K562 (cell line): ENCODE measurements around the gene PYROXD2. TPM values are rescaled to one million over a fixed set of nuclear protein-coding genes. Genes with fewer than 3 reads are reported as not detected.

ENCODE experiments used
- ATF1 ChIP-seq, 2 experiments: fragments of 450-650 bp in 1 of 2; IDR thresholded peaks; 2 replicates each; pipeline ENCODE4 v1.6.1; 2016; ENCODE audit warnings: missing compliant biosample characterization in 1 of 2, missing genetic modification characterization in 1 of 2
- CEBPG ChIP-seq, 3 experiments: fragments of 200-800 bp in 1 of 3; sonication (Bioruptor generic) in 1 of 3; sonication (generic) in 1 of 3; formaldehyde crosslinking in 1 of 3; IDR thresholded peaks in 2 of 3; conservative IDR thresholded peaks in 1 of 3; 2 replicates each; pipeline versions ENCODE4 v1.6.1 to v1.8.0; 2016 to 2022; ENCODE audit warnings: missing compliant biosample characterization in 2 of 3, missing genetic modification characterization in 2 of 3, mild to moderate bottlenecking in 1 of 3, missing genetic modification reagents in 1 of 3
- FOS ChIP-seq: IDR thresholded peaks from 3 replicates; pipeline ENCODE4 v1.6.1; 2011; ENCODE audit not compliant: insufficient read length; ENCODE audit errors: extremely low read depth
- FOXJ3 ChIP-seq: sonication (generic); formaldehyde crosslinking; IDR thresholded peaks from 2 replicates; pipeline ENCODE4 v1.4.0; 2020; ENCODE audit warnings: mild to moderate bottlenecking, missing genetic modification reagents
- HDAC3 ChIP-seq: fragments of 450-650 bp; IDR thresholded peaks from 2 replicates; pipeline ENCODE4 v1.6.1; 2018; ENCODE audit warnings: borderline replicate concordance, mild to moderate bottlenecking, moderate library complexity; ENCODE audit not compliant: partially characterized antibody
- MTA1 ChIP-seq: fragments of 450-650 bp; IDR thresholded peaks from 2 replicates; pipeline ENCODE4 v1.6.1; 2017; ENCODE audit warnings: borderline replicate concordance
- PHF8 ChIP-seq: fragments of 200-600 bp; sonication (generic); IDR thresholded peaks from 2 replicates; pipeline ENCODE4 v1.6.1; 2012; ENCODE audit warnings: mixed run types, mild to moderate bottlenecking, inconsistent platforms, low read length, moderate library complexity, borderline replicate concordance
- SMAD1 ChIP-seq: fragments of 150-350 bp; IDR thresholded peaks from 2 replicates; pipeline ENCODE4 v1.6.1; 2014; ENCODE audit warnings: low read length, low read depth; ENCODE audit not compliant: partially characterized antibody
- TCF7 ChIP-seq: sonication (generic); IDR thresholded peaks from 2 replicates; pipeline ENCODE4 v1.6.1; 2016; ENCODE audit warnings: antibody characterized with exemption, borderline replicate concordance
- ZBTB1 ChIP-seq: sonication (generic); formaldehyde crosslinking; IDR thresholded peaks from 2 replicates; pipeline ENCODE4 v1.8.1; 2023; ENCODE audit warnings: missing genetic modification reagents, low read depth, mild to moderate bottlenecking, borderline replicate concordance
- ZNF507 ChIP-seq: conservative IDR thresholded peaks from 2 replicates; pipeline ENCODE4 v1.6.1; 2017; ENCODE audit warnings: missing genetic modification characterization, missing compliant biosample characterization
- polyA plus RNA-seq, 8 experiments: library from polyadenylated mRNA; depleted of rRNA in 4 of 8; stranded (reverse) in 5 of 8; unstranded in 3 of 8; fragments of >200 nt; fragmentation: Nextera tagmentation in 2 of 8; fragmentation: Illumina TruSeq in 1 of 8; extraction: Ambion mirVana in 2 of 8; extraction: Trizol in 1 of 8; gene quantifications; 2 replicates each; pipeline versions ENCODE4 v1.2.1 to v1.2.3, GENCODE V29; 2011 to 2014; ENCODE audit warnings: inconsistent platforms in 1 of 8, missing spikeins in 1 of 8
- total RNA-seq, 7 experiments: library from RNA; depleted of rRNA in 6 of 7; stranded (reverse); fragments of >200 nt in 6 of 7; fragmentation: Illumina TruSeq in 2 of 7; extraction: Trizol in 2 of 7; gene quantifications; 2 replicates each; pipeline versions ENCODE4 v1.2.1 to v1.2.3, GENCODE V29; 2011 to 2021; ENCODE audit warnings: low replicate concordance in 1 of 7
- TF ChIP-seq, protein P1 (sequence below): fragments of 250-450 bp; sonication (Bioruptor Pico); IDR thresholded peaks from 2 replicates; pipeline ENCODE4 v1.8.0; 2021; ENCODE audit warnings: moderate library complexity, mild to moderate bottlenecking, inconsistent platforms
- TF ChIP-seq, protein P2 (sequence below): fragments of 450-650 bp; formaldehyde crosslinking; IDR thresholded peaks from 2 replicates; pipeline ENCODE4 v1.4.0; 2022; ENCODE audit warnings: missing genetic modification characterization
- TF ChIP-seq, protein P3 (sequence below): fragments of 450-650 bp; IDR thresholded peaks from 2 replicates; pipeline ENCODE4 v1.6.1; 2016; ENCODE audit warnings: low read depth

The PYROXD2 gene
- total and polyA plus RNA-seq, 9 of the 15 experiments (the other 6 are each of a cell fraction or from before 2014, with no cell fraction given), result 0.14 to 1.4 (median 0.58) TPM

DNA sequence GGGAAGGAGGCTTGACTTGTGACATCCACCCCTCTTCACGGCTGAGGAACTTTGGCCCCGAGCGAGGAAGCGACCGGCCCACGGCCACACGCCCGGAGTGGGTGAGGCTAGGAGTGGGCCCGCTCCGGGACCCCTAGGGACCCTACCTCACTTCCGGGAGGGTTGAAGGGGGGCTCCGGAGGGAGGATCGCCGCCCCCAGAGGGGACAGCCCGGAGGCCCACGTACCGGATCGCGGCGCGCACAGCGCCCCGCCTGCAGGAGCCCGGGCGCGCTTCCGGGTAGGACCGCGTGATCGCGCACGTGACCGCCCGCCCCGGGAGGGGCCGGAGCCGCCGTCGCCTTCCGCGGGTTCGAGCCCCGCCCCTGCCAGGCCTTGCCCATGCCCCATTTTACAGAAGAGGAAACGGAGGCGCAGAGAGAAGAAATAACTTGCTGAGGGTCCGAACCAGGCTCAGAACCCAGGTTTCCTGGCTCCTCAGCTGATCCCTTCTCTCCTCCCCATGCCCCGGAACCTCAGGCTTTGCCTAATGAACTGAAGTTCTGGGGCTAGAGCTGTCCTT is 31.8 kb upstream of the PYROXD2 start, which contains the start of gene HPS1 (continued):
- TF ChIP-seq, protein P1, sequence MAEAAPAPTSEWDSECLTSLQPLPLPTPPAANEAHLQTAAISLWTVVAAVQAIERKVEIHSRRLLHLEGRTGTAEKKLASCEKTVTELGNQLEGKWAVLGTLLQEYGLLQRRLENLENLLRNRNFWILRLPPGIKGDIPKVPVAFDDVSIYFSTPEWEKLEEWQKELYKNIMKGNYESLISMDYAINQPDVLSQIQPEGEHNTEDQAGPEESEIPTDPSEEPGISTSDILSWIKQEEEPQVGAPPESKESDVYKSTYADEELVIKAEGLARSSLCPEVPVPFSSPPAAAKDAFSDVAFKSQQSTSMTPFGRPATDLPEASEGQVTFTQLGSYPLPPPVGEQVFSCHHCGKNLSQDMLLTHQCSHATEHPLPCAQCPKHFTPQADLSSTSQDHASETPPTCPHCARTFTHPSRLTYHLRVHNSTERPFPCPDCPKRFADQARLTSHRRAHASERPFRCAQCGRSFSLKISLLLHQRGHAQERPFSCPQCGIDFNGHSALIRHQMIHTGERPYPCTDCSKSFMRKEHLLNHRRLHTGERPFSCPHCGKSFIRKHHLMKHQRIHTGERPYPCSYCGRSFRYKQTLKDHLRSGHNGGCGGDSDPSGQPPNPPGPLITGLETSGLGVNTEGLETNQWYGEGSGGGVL (CRISPR knock-in tag), result no peak
- TF ChIP-seq SMAD1 (no peak), ZNF507 (no peak), TCF7 (no peak), ZBTB1 (CRISPR knock-in tag) (no peak), FOXJ3 (no peak), HDAC3 (no peak), CEBPG (CRISPR knock-in tag; IDR thresholded peaks at IDR 0.05) (no peak), CEBPG (tag; conservative IDR thresholded peaks at IDR 0.05 in 1 of 2, IDR thresholded peaks at IDR 0.05 in 1 of 2) (no peak), MTA1 (no peak), PHF8 (peak; percentile 87; the same call in 1 of the 2 replicates), FOS (peak; percentile 62), ATF1 (CRISPR knock-in tag; IDR thresholded peaks at IDR 0.05) (no peak), ATF1 (tag; IDR thresholded peaks at IDR 0.05) (peak; percentile 46)
- TF ChIP-seq, protein P2, sequence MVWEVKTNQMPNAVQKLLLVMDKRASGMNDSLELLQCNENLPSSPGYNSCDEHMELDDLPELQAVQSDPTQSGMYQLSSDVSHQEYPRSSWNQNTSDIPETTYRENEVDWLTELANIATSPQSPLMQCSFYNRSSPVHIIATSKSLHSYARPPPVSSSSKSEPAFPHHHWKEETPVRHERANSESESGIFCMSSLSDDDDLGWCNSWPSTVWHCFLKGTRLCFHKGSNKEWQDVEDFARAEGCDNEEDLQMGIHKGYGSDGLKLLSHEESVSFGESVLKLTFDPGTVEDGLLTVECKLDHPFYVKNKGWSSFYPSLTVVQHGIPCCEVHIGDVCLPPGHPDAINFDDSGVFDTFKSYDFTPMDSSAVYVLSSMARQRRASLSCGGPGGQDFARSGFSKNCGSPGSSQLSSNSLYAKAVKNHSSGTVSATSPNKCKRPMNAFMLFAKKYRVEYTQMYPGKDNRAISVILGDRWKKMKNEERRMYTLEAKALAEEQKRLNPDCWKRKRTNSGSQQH (CRISPR knock-in tag), result no peak
- TF ChIP-seq, protein P3, sequence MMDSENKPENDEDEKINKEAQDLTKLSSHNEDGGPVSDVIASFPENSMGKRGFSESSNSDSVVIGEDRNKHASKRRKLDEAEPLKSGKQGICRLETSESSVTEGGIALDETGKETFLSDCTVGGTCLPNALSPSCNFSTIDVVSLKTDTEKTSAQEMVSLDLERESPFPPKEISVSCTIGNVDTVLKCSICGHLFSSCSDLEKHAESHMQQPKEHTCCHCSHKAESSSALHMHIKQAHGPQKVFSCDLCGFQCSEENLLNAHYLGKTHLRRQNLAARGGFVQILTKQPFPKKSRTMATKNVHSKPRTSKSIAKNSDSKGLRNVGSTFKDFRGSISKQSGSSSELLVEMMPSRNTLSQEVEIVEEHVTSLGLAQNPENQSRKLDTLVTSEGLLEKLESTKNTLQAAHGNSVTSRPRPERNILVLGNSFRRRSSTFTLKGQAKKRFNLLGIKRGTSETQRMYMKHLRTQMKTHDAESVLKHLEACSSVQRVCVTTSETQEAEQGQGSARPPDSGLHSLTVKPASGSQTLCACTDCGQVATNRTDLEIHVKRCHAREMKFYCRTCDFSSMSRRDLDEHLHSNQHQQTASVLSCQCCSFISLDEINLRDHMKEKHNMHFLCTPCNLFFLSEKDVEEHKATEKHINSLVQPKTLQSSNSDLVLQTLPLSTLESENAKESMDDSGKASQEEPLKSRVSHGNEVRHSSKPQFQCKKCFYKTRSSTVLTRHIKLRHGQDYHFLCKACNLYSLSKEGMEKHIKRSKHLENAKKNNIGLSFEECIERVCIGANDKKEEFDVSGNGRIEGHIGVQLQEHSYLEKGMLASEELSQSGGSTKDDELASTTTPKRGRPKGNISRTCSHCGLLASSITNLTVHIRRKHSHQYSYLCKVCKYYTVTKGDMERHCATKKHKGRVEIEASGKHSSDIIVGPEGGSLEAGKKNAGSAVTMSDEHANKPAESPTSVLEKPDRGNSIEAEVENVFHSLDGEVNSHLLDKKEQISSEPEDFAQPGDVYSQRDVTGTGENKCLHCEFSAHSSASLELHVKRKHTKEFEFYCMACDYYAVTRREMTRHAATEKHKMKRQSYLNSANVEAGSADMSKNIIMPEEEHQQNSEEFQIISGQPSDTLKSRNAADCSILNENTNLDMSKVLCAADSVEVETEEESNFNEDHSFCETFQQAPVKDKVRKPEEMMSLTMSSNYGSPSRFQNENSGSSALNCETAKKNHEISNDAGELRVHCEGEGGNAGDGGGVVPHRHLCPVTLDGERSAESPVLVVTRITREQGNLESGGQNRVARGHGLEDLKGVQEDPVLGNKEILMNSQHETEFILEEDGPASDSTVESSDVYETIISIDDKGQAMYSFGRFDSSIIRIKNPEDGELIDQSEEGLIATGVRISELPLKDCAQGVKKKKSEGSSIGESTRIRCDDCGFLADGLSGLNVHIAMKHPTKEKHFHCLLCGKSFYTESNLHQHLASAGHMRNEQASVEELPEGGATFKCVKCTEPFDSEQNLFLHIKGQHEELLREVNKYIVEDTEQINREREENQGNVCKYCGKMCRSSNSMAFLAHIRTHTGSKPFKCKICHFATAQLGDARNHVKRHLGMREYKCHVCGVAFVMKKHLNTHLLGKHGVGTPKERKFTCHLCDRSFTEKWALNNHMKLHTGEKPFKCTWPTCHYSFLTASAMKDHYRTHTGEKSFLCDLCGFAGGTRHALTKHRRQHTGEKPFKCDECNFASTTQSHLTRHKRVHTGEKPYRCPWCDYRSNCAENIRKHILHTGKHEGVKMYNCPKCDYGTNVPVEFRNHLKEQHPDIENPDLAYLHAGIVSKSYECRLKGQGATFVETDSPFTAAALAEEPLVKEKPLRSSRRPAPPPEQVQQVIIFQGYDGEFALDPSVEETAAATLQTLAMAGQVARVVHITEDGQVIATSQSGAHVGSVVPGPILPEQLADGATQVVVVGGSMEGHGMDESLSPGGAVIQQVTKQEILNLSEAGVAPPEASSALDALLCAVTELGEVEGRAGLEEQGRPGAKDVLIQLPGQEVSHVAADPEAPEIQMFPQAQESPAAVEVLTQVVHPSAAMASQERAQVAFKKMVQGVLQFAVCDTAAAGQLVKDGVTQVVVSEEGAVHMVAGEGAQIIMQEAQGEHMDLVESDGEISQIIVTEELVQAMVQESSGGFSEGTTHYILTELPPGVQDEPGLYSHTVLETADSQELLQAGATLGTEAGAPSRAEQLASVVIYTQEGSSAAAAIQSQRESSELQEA, result no peak
